K562 (cell line): ENCODE results near the gene RBM19. TPM values are rescaled to one million over a fixed set of nuclear protein-coding genes. Genes with fewer than 3 reads are reported as not detected.
A peak's percentile ranks its signal among the peaks of the same experiment; 100 is the strongest.

Experiments
- NR4A1 ChIP-seq, 2 experiments: fragments of 250-450 bp in 1 of 2; fragments of 450-650 bp in 1 of 2; sonication (Bioruptor Pico) in 1 of 2; IDR thresholded peaks; 2 replicates each; pipeline versions ENCODE4 v1.4.0 to v1.6.1; 2016 to 2020; ENCODE audit warnings: mild to moderate bottlenecking in 2 of 2, missing compliant biosample characterization in 1 of 2, missing genetic modification characterization in 1 of 2, moderate library complexity in 1 of 2
- POLR2B ChIP-seq: fragments of 450-650 bp; IDR thresholded peaks from 2 replicates; pipeline ENCODE4 v1.6.1; 2018; ENCODE audit warnings: low read depth; ENCODE audit not compliant: partially characterized antibody
- RBFOX2 ChIP-seq: fragments of 200-400 bp; formaldehyde crosslinking; IDR thresholded peaks from 2 replicates; pipeline ENCODE4 v1.6.1; 2017; ENCODE audit warnings: low read depth, mild to moderate bottlenecking, low read length, moderate library complexity
- ZBTB7A ChIP-seq: IDR thresholded peaks from 2 replicates; pipeline ENCODE4 v1.6.1; 2011; ENCODE audit warnings: low read depth, mild to moderate bottlenecking, low read length, moderate library complexity, borderline replicate concordance; ENCODE audit not compliant: control insufficient read depth
- ZNF12 ChIP-seq: sonication (generic); formaldehyde crosslinking; IDR thresholded peaks from 2 replicates; pipeline ENCODE4 v1.4.0; 2020; ENCODE audit warnings: mild to moderate bottlenecking, missing genetic modification reagents
- ZNF324 ChIP-seq: fragments of 250-450 bp; sonication (Bioruptor Pico); IDR thresholded peaks from 2 replicates; pipeline ENCODE4 v1.4.0; 2020; ENCODE audit warnings: mild to moderate bottlenecking
- polyA plus RNA-seq, 8 experiments: library from polyadenylated mRNA; depleted of rRNA in 4 of 8; stranded (reverse) in 5 of 8; unstranded in 3 of 8; fragments of >200 nt; fragmentation: Nextera tagmentation in 2 of 8; fragmentation: Illumina TruSeq in 1 of 8; extraction: Ambion mirVana in 2 of 8; extraction: Trizol in 1 of 8; gene quantifications; 2 replicates each; pipeline versions ENCODE4 v1.2.1 to v1.2.3, GENCODE V29; 2011 to 2014; ENCODE audit warnings: inconsistent platforms in 1 of 8, missing spikeins in 1 of 8
- total RNA-seq, 7 experiments: library from RNA; depleted of rRNA in 6 of 7; stranded (reverse); fragments of >200 nt in 6 of 7; fragmentation: Illumina TruSeq in 2 of 7; extraction: Trizol in 2 of 7; gene quantifications; 2 replicates each; pipeline versions ENCODE4 v1.2.1 to v1.2.3, GENCODE V29; 2011 to 2021; ENCODE audit warnings: low replicate concordance in 1 of 7
- TF ChIP-seq, protein P1 (sequence below): fragments of 200-800 bp; sonication (Bioruptor generic); IDR thresholded peaks from 2 replicates; pipeline ENCODE4 v1.6.1; 2016; ENCODE audit warnings: missing genetic modification characterization, missing compliant biosample characterization
- TF ChIP-seq, protein P2 (sequence below), 2 experiments: fragments of 450-650 bp in 1 of 2; sonication (generic) in 1 of 2; formaldehyde crosslinking; conservative IDR thresholded peaks; 2 replicates each; pipeline versions ENCODE4 v1.4.0 to v1.8.1; 2020 to 2022; ENCODE audit warnings: mild to moderate bottlenecking in 1 of 2, missing genetic modification reagents in 1 of 2
- TF ChIP-seq, protein P3 (sequence below): sonication (generic); formaldehyde crosslinking; IDR thresholded peaks from 2 replicates; pipeline ENCODE4 v1.8.0; 2022; ENCODE audit warnings: mild to moderate bottlenecking, missing genetic modification reagents
- TF ChIP-seq, protein P4 (sequence below): IDR thresholded peaks from 2 replicates; pipeline ENCODE4 v1.6.1; 2016; ENCODE audit warnings: missing genetic modification characterization, missing compliant biosample characterization
- TF ChIP-seq, protein P5 (sequence below): sonication (generic); formaldehyde crosslinking; IDR thresholded peaks from 2 replicates; pipeline ENCODE4 v1.8.0; 2022; ENCODE audit warnings: missing genetic modification reagents, mild to moderate bottlenecking, moderate library complexity, borderline replicate concordance

Gene RBM19
- total and polyA plus RNA-seq, 9 of the 15 experiments (the other 6 are each of a cell fraction or from before 2014, with no cell fraction given) = 16.0 to 58.4 (median 37.9) TPM

DNA sequence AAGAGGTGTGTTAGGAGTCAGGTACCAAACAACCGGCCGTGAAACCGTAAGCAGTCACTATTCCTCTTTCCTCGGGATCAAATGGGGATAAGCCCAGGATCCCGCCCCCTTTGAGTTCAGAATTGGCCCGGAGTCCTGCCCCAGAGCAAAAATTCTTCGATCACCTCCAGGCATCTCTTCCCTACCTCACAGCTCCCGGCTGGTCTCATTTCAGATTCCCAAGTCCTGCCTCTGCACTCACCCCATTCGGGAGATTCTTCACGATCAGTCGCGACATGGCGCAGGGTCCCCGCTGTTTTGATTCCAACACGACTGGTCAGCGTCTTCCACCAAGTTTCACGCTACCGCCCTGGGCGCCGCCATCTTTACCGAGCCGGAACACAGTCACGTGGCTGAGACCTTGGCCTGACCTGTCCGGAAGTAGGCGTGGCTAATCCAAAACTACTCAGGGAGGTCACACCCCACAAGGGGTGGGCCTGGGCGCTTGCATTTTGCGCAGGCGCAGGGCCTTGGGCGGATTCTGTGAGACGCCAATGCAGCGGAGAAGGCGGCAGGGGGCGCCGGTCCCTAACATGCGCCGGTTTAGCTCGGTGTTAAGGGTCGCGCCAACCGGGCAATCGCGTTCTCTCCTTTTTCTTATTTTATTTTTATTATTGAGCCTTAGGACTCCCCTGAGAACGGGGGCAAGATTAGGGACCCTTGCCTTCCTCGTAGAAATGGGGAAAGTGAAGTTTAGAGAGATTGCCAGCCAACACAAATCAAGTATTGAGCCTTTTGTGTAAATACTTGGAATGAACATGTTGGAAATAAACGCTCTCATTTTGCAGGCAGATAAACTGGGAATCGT lies at the start of gene RBM19 (continued):
- TF ChIP-seq, protein P1, sequence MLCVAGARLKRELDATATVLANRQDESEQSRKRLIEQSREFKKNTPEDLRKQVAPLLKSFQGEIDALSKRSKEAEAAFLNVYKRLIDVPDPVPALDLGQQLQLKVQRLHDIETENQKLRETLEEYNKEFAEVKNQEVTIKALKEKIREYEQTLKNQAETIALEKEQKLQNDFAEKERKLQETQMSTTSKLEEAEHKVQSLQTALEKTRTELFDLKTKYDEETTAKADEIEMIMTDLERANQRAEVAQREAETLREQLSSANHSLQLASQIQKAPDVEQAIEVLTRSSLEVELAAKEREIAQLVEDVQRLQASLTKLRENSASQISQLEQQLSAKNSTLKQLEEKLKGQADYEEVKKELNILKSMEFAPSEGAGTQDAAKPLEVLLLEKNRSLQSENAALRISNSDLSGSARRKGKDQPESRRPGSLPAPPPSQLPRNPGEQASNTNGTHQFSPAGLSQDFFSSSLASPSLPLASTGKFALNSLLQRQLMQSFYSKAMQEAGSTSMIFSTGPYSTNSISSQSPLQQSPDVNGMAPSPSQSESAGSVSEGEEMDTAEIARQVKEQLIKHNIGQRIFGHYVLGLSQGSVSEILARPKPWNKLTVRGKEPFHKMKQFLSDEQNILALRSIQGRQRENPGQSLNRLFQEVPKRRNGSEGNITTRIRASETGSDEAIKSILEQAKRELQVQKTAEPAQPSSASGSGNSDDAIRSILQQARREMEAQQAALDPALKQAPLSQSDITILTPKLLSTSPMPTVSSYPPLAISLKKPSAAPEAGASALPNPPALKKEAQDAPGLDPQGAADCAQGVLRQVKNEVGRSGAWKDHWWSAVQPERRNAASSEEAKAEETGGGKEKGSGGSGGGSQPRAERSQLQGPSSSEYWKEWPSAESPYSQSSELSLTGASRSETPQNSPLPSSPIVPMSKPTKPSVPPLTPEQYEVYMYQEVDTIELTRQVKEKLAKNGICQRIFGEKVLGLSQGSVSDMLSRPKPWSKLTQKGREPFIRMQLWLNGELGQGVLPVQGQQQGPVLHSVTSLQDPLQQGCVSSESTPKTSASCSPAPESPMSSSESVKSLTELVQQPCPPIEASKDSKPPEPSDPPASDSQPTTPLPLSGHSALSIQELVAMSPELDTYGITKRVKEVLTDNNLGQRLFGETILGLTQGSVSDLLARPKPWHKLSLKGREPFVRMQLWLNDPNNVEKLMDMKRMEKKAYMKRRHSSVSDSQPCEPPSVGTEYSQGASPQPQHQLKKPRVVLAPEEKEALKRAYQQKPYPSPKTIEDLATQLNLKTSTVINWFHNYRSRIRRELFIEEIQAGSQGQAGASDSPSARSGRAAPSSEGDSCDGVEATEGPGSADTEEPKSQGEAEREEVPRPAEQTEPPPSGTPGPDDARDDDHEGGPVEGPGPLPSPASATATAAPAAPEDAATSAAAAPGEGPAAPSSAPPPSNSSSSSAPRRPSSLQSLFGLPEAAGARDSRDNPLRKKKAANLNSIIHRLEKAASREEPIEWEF (CRISPR knock-in tag) = 0 out of 2 replicates have a peak, but pooled peaks have one; percentile 48
- TF ChIP-seq NR4A1 (CRISPR knock-in tag; IDR thresholded peaks at IDR 0.05) (no peak), NR4A1 (tag; IDR thresholded peaks at IDR 0.05) (no peak), ZNF324 (peak; percentile 61), POLR2B (peak; percentile 43), ZNF12 (CRISPR knock-in tag) (no peak), RBFOX2 (peak; percentile 91), ZBTB7A (peak; percentile 68; the same call in 1 of the 2 replicates)
- TF ChIP-seq, protein P2, sequence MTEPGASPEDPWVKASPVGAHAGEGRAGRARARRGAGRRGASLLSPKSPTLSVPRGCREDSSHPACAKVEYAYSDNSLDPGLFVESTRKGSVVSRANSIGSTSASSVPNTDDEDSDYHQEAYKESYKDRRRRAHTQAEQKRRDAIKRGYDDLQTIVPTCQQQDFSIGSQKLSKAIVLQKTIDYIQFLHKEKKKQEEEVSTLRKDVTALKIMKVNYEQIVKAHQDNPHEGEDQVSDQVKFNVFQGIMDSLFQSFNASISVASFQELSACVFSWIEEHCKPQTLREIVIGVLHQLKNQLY (CRISPR knock-in tag; conservative IDR thresholded peaks at IDR 0.05) = no peak
- TF ChIP-seq, protein P3, sequence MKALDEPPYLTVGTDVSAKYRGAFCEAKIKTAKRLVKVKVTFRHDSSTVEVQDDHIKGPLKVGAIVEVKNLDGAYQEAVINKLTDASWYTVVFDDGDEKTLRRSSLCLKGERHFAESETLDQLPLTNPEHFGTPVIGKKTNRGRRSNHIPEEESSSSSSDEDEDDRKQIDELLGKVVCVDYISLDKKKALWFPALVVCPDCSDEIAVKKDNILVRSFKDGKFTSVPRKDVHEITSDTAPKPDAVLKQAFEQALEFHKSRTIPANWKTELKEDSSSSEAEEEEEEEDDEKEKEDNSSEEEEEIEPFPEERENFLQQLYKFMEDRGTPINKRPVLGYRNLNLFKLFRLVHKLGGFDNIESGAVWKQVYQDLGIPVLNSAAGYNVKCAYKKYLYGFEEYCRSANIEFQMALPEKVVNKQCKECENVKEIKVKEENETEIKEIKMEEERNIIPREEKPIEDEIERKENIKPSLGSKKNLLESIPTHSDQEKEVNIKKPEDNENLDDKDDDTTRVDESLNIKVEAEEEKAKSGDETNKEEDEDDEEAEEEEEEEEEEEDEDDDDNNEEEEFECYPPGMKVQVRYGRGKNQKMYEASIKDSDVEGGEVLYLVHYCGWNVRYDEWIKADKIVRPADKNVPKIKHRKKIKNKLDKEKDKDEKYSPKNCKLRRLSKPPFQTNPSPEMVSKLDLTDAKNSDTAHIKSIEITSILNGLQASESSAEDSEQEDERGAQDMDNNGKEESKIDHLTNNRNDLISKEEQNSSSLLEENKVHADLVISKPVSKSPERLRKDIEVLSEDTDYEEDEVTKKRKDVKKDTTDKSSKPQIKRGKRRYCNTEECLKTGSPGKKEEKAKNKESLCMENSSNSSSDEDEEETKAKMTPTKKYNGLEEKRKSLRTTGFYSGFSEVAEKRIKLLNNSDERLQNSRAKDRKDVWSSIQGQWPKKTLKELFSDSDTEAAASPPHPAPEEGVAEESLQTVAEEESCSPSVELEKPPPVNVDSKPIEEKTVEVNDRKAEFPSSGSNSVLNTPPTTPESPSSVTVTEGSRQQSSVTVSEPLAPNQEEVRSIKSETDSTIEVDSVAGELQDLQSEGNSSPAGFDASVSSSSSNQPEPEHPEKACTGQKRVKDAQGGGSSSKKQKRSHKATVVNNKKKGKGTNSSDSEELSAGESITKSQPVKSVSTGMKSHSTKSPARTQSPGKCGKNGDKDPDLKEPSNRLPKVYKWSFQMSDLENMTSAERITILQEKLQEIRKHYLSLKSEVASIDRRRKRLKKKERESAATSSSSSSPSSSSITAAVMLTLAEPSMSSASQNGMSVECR (CRISPR knock-in tag) = peak; percentile 100
- TF ChIP-seq, protein P4, sequence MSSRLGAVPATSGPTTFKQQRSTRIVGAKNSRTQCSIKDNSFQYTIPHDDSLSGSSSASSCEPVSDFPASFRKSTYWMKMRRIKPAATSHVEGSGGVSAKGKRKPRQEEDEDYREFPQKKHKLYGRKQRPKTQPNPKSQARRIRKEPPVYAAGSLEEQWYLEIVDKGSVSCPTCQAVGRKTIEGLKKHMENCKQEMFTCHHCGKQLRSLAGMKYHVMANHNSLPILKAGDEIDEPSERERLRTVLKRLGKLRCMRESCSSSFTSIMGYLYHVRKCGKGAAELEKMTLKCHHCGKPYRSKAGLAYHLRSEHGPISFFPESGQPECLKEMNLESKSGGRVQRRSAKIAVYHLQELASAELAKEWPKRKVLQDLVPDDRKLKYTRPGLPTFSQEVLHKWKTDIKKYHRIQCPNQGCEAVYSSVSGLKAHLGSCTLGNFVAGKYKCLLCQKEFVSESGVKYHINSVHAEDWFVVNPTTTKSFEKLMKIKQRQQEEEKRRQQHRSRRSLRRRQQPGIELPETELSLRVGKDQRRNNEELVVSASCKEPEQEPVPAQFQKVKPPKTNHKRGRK = no peak
- TF ChIP-seq, protein P5, sequence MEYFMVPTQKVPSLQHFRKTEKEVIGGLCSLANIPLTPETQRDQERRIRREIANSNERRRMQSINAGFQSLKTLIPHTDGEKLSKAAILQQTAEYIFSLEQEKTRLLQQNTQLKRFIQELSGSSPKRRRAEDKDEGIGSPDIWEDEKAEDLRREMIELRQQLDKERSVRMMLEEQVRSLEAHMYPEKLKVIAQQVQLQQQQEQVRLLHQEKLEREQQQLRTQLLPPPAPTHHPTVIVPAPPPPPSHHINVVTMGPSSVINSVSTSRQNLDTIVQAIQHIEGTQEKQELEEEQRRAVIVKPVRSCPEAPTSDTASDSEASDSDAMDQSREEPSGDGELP = peak; percentile 53; the same call in 1 of the 2 replicates
